Activated naive CD8-positive, alpha-beta T cell treated with anti-CD3 and anti-CD28 coated beads for 36 hours (primary cell): ENCODE results near the gene RARG. TPM values are rescaled to one million over a fixed set of nuclear protein-coding genes. Genes with fewer than 3 reads are reported as not detected.
A peak's percentile ranks its signal among the peaks of the same experiment; 100 is the strongest.

Source experiments
- DNase-seq: peaks from one replicate; pipeline ENCODE4 v3.0.0; 2021
- H3K27ac Mint-ChIP-seq: one replicate; pipeline ENCODE4 v1.8.0; 2022; ENCODE audit warnings: mild to moderate bottlenecking, moderate library complexity, mixed read lengths
- H3K27me3 Mint-ChIP-seq: one replicate; pipeline ENCODE4 v1.8.0; 2022; ENCODE audit warnings: mild to moderate bottlenecking, mixed read lengths
- H3K36me3 Mint-ChIP-seq: one replicate; pipeline ENCODE4 v1.8.0; 2021; ENCODE audit warnings: mild to moderate bottlenecking, mixed read lengths
- H3K4me1 Mint-ChIP-seq: one replicate; pipeline ENCODE4 v1.8.0; 2021; ENCODE audit warnings: mixed read lengths
- H3K4me3 Mint-ChIP-seq: one replicate; pipeline ENCODE4 v1.8.0; 2022; ENCODE audit warnings: mild to moderate bottlenecking, moderate library complexity, mixed read lengths
- H3K9me3 Mint-ChIP-seq: one replicate; pipeline ENCODE4 v1.8.0; 2022; ENCODE audit warnings: mixed read lengths
- total RNA-seq, 2 experiments: library from RNA; stranded (reverse); gene quantifications; one replicate each; pipeline ENCODE4 v1.2.3, GENCODE V29; 2021

RARG gene
- total RNA-seq, 2 experiments from 2014 or later, result 22.7 to 26.0 TPM

GRCh38 chr12:53232646-53233461, 845 bp upstream of the RARG start:
- no peaks in the 10 kb centered on the region for H3K9me3 Mint-ChIP-seq

DNA sequence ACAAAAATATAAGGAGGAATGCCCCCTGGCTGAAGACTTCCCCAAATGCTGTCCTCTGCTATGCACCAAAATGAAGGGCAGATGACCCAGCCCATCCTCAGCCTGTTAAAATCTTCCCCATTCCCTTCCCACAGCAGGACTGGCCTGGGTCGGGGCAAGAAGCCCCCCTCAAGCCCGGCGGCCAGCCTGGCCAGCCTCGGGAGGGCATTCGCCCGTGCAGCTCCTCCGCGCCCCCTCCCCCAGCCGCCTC, 413 bp downstream of the RARG start:
- H3K4me1 Mint-ChIP-seq, result peaks cover 61% of the 10 kb centered on the region
- peaks cover 4% of the 10 kb centered on the region for H3K36me3 Mint-ChIP-seq
- H3K9me3 Mint-ChIP-seq, result no peaks in the 10 kb centered on the region
- peak overlapping the region; percentile 72 for H3K4me3 Mint-ChIP-seq
- no peaks in the 10 kb centered on the region for H3K27me3 Mint-ChIP-seq
- peak overlapping the region; percentile 14 for H3K27ac Mint-ChIP-seq
- DNase-seq, result no peak

More at GRCh38 chr12:53232646-53233461, 845 bp upstream of the RARG start:
- H3K27me3 Mint-ChIP-seq, result no peaks in the 10 kb centered on the region
- H3K4me3 Mint-ChIP-seq, result peak overlapping the region; percentile 83
- peaks cover 64% of the 10 kb centered on the region for H3K4me1 Mint-ChIP-seq
- no peaks in the 10 kb centered on the region for H3K36me3 Mint-ChIP-seq
- peak; percentile 53 for DNase-seq
- H3K27ac Mint-ChIP-seq, result peak overlapping the region; percentile 79

DNA sequence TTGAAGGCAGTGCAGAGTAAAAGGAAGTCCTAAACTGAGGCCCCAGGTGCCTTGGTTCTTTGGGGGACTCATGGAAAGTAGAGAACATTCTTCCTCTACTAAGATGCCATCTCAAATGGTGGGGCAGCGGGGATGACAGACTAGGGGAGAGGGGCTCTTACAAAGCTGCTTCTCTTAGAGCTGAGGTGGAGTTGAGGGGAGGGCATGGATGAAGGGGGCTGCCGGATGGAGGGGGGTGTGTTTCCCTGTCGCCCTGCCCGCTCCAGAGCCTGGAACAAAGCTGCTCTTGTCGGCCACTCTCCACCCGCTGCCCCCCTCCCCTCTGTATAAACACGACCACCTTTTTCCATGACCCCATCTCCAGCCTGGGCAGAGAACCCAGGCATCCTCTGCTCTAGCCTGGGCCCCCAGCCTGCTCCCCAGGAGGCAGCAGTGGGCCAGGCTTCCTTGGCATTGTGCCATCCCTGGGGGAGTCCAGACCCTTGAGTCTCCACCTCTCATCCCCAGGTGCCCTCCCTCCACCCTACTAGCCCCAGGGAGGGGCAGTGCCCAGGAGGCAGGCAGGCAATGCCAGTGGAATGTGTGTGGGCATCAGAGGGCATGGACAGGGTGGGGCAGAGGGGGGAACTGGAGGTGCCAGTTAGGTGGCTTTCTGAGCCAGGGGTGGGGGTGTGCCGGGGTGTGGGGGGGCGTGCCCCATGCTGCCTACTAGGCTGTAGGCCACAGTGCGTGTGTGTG, 1.7 kb downstream of the RARG start:
- no peak for DNase-seq
- Mint-ChIP-seq H3K36me3 (peaks cover 6% of the 10 kb centered on the region), H3K4me3 (peak overlapping the region; percentile 13), H3K27ac (no peak overlapping the region), H3K9me3 (no peaks in the 10 kb centered on the region), H3K27me3 (no peaks in the 10 kb centered on the region), H3K4me1 (peaks cover 55% of the 10 kb centered on the region)

GRCh38 chr12:53229454-53229853, 2.6 kb downstream of the RARG start:
- Mint-ChIP-seq H3K36me3 (peaks cover 10% of the 10 kb centered on the region), H3K4me3 (peak overlapping the region; percentile 13), H3K9me3 (no peaks in the 10 kb centered on the region), H3K27me3 (no peaks in the 10 kb centered on the region), H3K27ac (no peak overlapping the region), H3K4me1 (peaks cover 55% of the 10 kb centered on the region)
- DNase-seq, result no peak

- no peaks in the 10 kb centered on the region for H3K27me3 Mint-ChIP-seq
- H3K36me3 Mint-ChIP-seq, result peaks cover 10% of the 10 kb centered on the region
- no peaks in the 10 kb centered on the region for H3K9me3 Mint-ChIP-seq
- H3K4me1 Mint-ChIP-seq, result peaks cover 57% of the 10 kb centered on the region
- no peak for DNase-seq
- no peak overlapping the region for H3K4me3 Mint-ChIP-seq
- no peak overlapping the region for H3K27ac Mint-ChIP-seq
Measured at GRCh38 chr12:53227836-53228235, 4.2 kb downstream of the RARG start.

DNA sequence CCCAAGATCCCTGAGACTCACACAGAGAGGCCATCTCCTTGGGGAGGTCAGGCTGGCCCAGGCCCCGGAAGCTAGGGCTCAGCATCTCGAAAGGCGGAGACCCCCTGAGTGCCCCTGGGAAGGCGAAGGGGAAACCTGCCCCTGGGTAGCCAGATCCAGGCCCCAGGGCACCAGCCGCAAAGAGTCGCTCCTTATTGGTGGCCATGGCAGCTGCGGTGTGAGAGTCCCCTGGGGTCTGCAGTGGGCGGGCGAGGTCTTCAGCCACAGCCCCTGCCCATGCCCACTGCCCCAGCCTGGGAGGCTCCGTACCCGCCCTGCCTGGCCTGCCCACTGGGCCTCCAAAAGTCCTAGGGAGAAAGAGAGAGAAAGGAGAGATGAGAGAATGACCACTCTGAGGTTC, 4.7 kb downstream of the RARG start:
- peaks cover 57% of the 10 kb centered on the region for H3K4me1 Mint-ChIP-seq
- H3K9me3 Mint-ChIP-seq, result no peaks in the 10 kb centered on the region
- H3K4me3 Mint-ChIP-seq, result no peak overlapping the region
- DNase-seq, result no peak
- no peaks in the 10 kb centered on the region for H3K27me3 Mint-ChIP-seq
- peaks cover 10% of the 10 kb centered on the region for H3K36me3 Mint-ChIP-seq
- no peak overlapping the region for H3K27ac Mint-ChIP-seq

DNA sequence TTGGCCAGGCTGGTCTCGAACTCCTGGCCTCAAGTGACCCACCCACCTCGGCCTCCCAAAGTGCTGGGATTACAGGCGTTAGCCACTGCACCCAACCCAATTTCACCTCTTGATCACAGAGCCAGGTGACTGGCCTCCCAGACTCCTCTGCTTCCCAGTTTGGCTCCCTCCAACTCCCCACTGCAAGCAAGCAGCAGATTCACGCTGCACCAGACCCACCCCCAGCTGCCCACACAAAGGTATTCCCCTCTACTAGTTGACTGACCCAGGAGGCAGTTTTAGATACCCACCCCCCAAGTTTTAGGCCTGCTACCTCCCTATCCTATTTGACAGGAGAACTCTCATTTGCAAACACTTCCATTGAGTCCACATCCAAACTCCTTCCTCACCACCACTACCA, 5.2 kb downstream of the RARG start:
- Mint-ChIP-seq H3K9me3 (no peaks in the 10 kb centered on the region), H3K36me3 (peaks cover 10% of the 10 kb centered on the region), H3K4me1 (peaks cover 59% of the 10 kb centered on the region), H3K27ac (no peak overlapping the region), H3K27me3 (no peaks in the 10 kb centered on the region), H3K4me3 (no peak overlapping the region)
- DNase-seq, result no peak

DNA sequence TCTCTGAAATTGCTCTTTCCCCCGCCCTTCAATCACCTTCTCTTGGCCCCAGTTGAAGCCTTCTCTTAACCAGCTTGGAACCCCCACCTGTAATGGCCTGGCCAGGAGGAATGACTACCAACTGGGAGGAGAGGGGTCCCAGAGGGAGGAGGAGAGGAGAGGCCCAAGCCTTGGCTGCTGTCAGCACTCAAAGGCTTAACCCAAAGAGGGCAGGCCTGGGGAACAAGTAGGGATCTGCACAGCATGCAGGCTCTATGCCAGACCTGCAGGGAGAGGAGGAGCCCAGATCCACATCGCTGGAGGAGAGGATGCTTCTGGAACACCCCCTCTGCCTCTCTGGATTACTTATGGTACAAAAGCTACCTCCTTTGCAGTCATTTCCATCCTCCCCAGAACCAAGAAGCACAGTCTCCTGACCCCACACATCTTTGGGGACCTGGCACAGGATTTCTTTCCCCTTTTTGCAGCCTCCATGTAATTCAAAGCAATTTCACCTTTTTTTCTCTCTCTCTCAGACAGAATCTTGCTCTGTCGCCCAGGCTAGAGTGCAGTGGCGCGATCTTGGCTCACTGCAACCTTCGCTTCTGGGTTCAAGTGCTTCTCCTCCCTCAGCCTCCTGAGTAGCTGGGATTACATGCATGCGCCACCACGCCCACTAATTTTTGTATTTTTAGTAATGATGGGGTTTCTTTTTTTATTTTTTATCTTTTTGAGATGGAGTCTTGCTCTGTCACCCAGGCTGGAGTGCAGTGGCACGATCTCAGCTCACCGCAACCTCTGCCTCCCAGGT, 6.2 kb downstream of the RARG start:
- Mint-ChIP-seq H3K4me1 (peaks cover 58% of the 10 kb centered on the region), H3K4me3 (no peak overlapping the region), H3K36me3 (peaks cover 10% of the 10 kb centered on the region), H3K27me3 (no peaks in the 10 kb centered on the region), H3K27ac (peak overlapping the region; percentile 87), H3K9me3 (no peaks in the 10 kb centered on the region)
- no peak for DNase-seq

- DNase-seq, result no peak
- H3K36me3 Mint-ChIP-seq, result peaks cover 10% of the 10 kb centered on the region
- peaks cover 57% of the 10 kb centered on the region for H3K4me1 Mint-ChIP-seq
- H3K9me3 Mint-ChIP-seq, result no peaks in the 10 kb centered on the region
- peak overlapping the region; percentile 87 for H3K27ac Mint-ChIP-seq
- H3K4me3 Mint-ChIP-seq, result peak overlapping the region; percentile 11
- no peaks in the 10 kb centered on the region for H3K27me3 Mint-ChIP-seq
Measured at GRCh38 chr12:53224897-53225634, 6.9 kb downstream of the RARG start.

GRCh38 chr12:53224061-53224896, 7.7 kb downstream of the RARG start:
- peak overlapping the region; percentile 64 for H3K4me3 Mint-ChIP-seq
- H3K9me3 Mint-ChIP-seq, result no peaks in the 10 kb centered on the region
- peaks cover 10% of the 10 kb centered on the region for H3K36me3 Mint-ChIP-seq
- H3K27me3 Mint-ChIP-seq, result no peaks in the 10 kb centered on the region
- H3K4me1 Mint-ChIP-seq, result peaks cover 56% of the 10 kb centered on the region
- H3K27ac Mint-ChIP-seq, result peak overlapping the region; percentile 87
- DNase-seq, result peak; percentile 40

DNA sequence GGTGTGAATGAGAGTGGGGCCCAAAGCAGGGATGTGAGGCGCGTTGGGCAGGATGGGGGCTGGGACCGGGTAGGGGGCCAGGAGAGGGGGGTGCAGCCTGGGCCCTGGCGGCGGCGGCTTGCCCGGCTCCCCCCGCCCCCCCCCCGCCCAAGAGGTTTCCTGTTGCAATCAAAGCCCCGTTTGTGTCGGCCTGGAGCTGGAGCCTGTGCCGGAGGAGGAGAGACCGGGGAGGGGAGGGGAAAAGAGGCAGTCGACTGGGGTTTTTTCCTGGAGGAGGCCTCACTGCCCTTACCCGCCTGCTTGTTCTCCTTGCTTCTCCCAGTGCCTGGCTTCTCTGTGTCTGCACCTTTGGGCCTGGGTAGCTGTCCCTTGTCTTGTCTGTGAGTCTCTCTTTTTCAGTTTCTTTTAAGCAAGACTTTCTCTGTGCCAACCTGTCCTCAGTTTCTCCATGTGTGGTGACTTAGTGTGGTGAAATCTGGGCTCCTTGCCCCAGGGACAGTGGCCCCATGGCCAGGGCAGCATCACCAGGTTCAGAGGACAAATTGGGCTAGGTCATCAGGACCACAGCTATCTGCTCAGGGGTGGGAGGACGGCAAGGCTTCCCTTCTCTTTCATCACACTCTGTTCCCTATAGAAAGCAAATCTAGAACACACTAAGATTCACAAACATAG, 8.5 kb downstream of the RARG start:
- peaks cover 60% of the 10 kb centered on the region for H3K4me1 Mint-ChIP-seq
- no peaks in the 10 kb centered on the region for H3K27me3 Mint-ChIP-seq
- no peaks in the 10 kb centered on the region for H3K9me3 Mint-ChIP-seq
- peaks cover 10% of the 10 kb centered on the region for H3K36me3 Mint-ChIP-seq
- peak; percentile 16 for DNase-seq
- peak overlapping the region; percentile 88 for H3K27ac Mint-ChIP-seq
- H3K4me3 Mint-ChIP-seq, result peak overlapping the region; percentile 74

- H3K9me3 Mint-ChIP-seq, result no peaks in the 10 kb centered on the region
- no peaks in the 10 kb centered on the region for H3K27me3 Mint-ChIP-seq
- peaks cover 62% of the 10 kb centered on the region for H3K4me1 Mint-ChIP-seq
- peak overlapping the region; percentile 74 for H3K4me3 Mint-ChIP-seq
- H3K36me3 Mint-ChIP-seq, result peaks cover 10% of the 10 kb centered on the region
- peak overlapping the region; percentile 88 for H3K27ac Mint-ChIP-seq
- no peak for DNase-seq
Measured at GRCh38 chr12:53222806-53223261, 9.2 kb downstream of the RARG start.

DNA sequence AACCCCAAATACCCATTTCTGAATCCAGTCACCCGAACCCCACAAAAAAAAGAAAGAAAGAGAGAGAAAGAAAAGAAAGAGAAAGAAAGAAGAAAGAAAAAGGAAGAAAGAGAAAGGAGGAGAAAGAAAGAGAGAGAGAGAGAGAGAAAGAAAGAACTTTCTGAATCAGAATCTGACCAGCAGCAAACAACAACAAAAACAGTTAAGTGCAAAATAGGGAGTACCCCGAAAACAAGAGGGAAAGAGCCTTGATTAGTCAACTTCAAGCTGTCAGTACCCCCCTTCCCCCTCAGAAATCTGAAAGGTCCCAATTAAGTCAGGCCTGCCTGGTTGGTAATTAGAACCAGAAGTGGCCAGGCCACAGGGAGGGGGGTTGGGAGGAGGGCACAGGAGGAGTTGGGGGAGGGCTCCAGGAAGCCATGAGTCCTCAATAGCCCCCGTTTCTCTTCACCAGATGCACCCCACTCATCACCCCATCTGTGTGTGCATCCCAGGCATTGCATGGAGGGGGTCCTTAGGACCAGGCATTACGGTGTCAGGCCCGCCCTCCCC, 9.8 kb downstream of the RARG start:
- Mint-ChIP-seq H3K4me1 (peaks cover 64% of the 10 kb centered on the region), H3K9me3 (no peaks in the 10 kb centered on the region), H3K27me3 (no peaks in the 10 kb centered on the region), H3K36me3 (peaks cover 10% of the 10 kb centered on the region), H3K4me3 (peak overlapping the region; percentile 74), H3K27ac (peak overlapping the region; percentile 88)
- no peak for DNase-seq
